ENCODE data around the gene AFF3.

The AFF3 gene

DNA sequence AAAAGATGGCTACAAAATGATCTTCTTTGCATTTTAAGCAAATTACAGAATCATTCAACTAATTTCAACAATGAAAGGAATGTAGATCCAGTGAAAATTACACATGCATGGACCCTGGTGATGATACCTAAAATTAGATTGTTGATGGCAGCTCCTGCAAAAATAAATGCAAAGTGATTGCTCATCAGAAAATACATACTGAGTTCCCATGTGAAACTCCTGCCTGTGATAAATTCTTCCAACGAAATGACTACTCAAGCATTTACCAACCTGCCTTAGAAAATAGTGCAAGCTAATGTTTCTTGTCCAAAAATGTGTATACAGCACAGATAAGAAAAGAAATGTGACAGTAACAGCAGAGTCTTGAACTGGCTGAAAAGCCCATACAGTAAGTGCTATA lies 352.5 kb downstream of the AFF3 start:
- DNase-seq (ENCODE audit: low read depth), result no peak
- TF ChIP-seq CTCF (IDR thresholded peaks at IDR 0.05; ENCODE audit: insufficient read depth, low read depth, low read length, missing control alignments), result no peak
- no peak overlapping the region for H3K4me3 ChIP-seq (ENCODE audit: low read depth, low read length)

GRCh38 chr2:99787769-99788382 lies 354.5 kb downstream of the AFF3 start:
- H3K4me3 ChIP-seq (ENCODE audit: low read depth, low read length), result no peak overlapping the region
- no peak for TF ChIP-seq CTCF (IDR thresholded peaks at IDR 0.05; ENCODE audit: insufficient read depth, low read depth, low read length, missing control alignments)
- DNase-seq (ENCODE audit: low read depth), result no peak

DNA sequence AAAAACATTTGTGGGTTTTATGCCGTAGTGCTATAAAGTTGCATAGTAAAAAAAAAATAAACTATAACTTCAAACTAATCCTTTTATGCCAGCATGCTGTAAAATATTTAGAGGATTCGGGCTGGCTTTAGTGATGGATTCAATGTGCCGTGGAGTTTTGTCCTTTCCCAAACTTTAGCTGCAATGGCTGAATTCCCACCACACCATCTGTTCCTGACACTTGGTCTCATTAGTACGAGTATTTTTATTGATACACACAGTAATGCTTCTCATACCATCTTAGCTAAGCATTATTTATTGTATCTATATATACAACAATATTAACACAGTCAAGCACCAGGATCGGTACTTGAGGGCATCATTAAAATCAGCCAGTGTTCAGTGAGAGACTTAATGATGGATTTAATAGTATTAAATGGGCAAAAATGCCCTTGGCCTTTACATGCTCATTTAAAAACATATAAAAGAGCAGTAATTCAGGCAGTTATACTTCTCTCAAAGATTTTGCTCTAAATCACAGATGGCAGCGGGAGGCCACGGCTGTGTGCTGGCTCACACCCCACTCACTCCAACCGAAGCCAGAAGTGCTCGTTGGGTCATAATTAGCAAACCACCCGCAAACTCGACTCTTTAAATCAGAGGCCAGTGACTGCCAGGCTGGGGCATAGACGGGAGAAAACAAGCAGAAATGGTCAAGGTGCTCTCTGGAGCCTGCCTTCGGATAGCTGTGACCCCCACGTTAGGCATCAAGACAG lies 355.6 kb downstream of the AFF3 start:
- DNase-seq (ENCODE audit: low read depth), result no peak
- TF ChIP-seq CTCF (IDR thresholded peaks at IDR 0.05; ENCODE audit: insufficient read depth, low read depth, low read length, missing control alignments), result no peak

DNA sequence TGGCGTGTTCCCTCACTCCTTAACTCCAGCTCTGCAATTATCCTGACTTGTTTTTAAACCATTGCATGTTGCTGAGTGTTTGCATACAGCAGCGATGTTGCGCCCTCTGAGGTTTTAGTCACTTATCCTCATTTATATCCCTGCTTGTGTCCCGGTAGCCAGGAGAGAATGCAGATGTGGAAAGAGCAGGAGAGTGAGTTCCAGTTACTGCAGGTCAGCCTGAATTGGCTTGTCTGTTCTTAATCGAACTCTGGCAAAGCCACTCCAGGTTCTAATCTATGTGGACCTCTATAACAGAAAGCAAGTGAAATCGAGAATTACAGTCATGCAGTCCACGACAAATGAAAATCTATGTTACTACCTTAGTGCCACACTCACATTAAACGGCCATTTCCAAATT lies 357.4 kb downstream of the AFF3 start:
- no peak for DNase-seq (ENCODE audit: low read depth)
- no peak overlapping the region for H3K4me3 ChIP-seq (ENCODE audit: low read depth, low read length)
- no peak for TF ChIP-seq CTCF (IDR thresholded peaks at IDR 0.05; ENCODE audit: insufficient read depth, low read depth, low read length, missing control alignments)

More for the DNA sequence above, 355.6 kb downstream of the AFF3 start:
- no peak overlapping the region for H3K4me3 ChIP-seq (ENCODE audit: low read depth, low read length)

- no peak for TF ChIP-seq CTCF (IDR thresholded peaks at IDR 0.05; ENCODE audit: insufficient read depth, low read depth, low read length, missing control alignments)
- H3K4me3 ChIP-seq (ENCODE audit: low read depth, low read length), result no peak overlapping the region
- DNase-seq (ENCODE audit: low read depth), result no peak
Observed at GRCh38 chr2:99784282-99784681, 358.1 kb downstream of the AFF3 start.

GRCh38 chr2:99780276-99780675 lies 362.1 kb downstream of the AFF3 start:
- DNase-seq (ENCODE audit: low read depth), result no peak
- H3K4me3 ChIP-seq (ENCODE audit: low read depth, low read length), result no peak overlapping the region
- no peak for TF ChIP-seq CTCF (IDR thresholded peaks at IDR 0.05; ENCODE audit: insufficient read depth, low read depth, low read length, missing control alignments)

Measured in GM12865 (cell line).